GM03348 (cell line): Measurements from ENCODE around the gene CUEDC1.

ENCODE experiments used
- DNase-seq: peaks from one replicate; pipeline ENCODE4 v3.0.0; 2012; ENCODE audit warnings: low spot score

The CUEDC1 gene

GRCh38 chr17:57957120-57957850, 2.1 kb upstream of the CUEDC1 start:
- DNase-seq, result no peak

- DNase-seq, result no peak
Measured at GRCh38 chr17:57956291-57957119, 1.3 kb upstream of the CUEDC1 start.

- peak; percentile 85 for DNase-seq
Measured at GRCh38 chr17:57954397-57955182, 622 bp downstream of the CUEDC1 start.

GRCh38 chr17:57953705-57954396, 1.4 kb downstream of the CUEDC1 start:
- DNase-seq, result no peak

GRCh38 chr17:57953219-57953618, 2.0 kb downstream of the CUEDC1 start:
- no peak for DNase-seq

GRCh38 chr17:57949649-57950048, 5.6 kb downstream of the CUEDC1 start:
- DNase-seq, result no peak

GRCh38 chr17:57948555-57949420, 6.4 kb downstream of the CUEDC1 start:
- peak; percentile 87 for DNase-seq

- DNase-seq, result no peak
Measured at GRCh38 chr17:57948169-57948554, 7.0 kb downstream of the CUEDC1 start.

GRCh38 chr17:57947369-57947768, 7.8 kb downstream of the CUEDC1 start:
- DNase-seq, result no peak

GRCh38 chr17:57946798-57947358, 8.3 kb downstream of the CUEDC1 start:
- DNase-seq, result peak; percentile 60

- DNase-seq, result peak; percentile 65
Measured at GRCh38 chr17:57945996-57946797, 9.0 kb downstream of the CUEDC1 start.

GRCh38 chr17:57944908-57945307, 10.3 kb downstream of the CUEDC1 start:
- DNase-seq, result no peak

- DNase-seq, result no peak
Measured at GRCh38 chr17:57943645-57944044, 11.6 kb downstream of the CUEDC1 start.

- DNase-seq, result peak; percentile 45
Measured at GRCh38 chr17:57943140-57943539, 12.1 kb downstream of the CUEDC1 start.

GRCh38 chr17:57941384-57942370, 13.5 kb downstream of the CUEDC1 start:
- no peak for DNase-seq

GRCh38 chr17:57940653-57941329, 14.4 kb downstream of the CUEDC1 start:
- no peak for DNase-seq

- no peak for DNase-seq
Measured at GRCh38 chr17:57940231-57940630, 15.0 kb downstream of the CUEDC1 start.

GRCh38 chr17:57939797-57940196, 15.4 kb downstream of the CUEDC1 start:
- DNase-seq, result no peak
